T-helper 22 cell (primary cell): ENCODE results near the gene ACOXL.

Experiments used
- DNase-seq: peaks from one replicate; pipeline ENCODE4 v3.0.0-alpha.2; 2020; ENCODE audit warnings: low read depth

The ACOXL gene

DNA sequence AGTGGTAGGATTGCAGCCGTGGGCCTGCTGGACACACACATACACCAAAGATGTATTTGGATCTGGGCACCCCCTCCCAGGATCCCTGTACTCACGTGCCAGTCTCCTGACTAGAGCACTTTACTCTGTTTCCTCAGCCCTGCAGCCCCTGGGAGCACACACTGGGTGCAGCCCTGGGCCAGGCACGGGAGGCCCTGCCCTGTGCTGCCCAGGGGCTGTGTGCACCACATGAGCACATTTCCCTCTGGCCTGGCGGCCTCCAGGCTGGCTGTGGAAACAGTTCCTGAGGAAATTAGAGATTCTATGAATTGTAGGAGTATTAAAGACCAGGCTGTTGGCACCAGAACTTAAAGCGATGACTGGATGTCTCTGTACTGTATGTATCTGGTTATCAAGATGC, 433.7 kb downstream of the ACOXL start:
- DNase-seq: no peak

DNA sequence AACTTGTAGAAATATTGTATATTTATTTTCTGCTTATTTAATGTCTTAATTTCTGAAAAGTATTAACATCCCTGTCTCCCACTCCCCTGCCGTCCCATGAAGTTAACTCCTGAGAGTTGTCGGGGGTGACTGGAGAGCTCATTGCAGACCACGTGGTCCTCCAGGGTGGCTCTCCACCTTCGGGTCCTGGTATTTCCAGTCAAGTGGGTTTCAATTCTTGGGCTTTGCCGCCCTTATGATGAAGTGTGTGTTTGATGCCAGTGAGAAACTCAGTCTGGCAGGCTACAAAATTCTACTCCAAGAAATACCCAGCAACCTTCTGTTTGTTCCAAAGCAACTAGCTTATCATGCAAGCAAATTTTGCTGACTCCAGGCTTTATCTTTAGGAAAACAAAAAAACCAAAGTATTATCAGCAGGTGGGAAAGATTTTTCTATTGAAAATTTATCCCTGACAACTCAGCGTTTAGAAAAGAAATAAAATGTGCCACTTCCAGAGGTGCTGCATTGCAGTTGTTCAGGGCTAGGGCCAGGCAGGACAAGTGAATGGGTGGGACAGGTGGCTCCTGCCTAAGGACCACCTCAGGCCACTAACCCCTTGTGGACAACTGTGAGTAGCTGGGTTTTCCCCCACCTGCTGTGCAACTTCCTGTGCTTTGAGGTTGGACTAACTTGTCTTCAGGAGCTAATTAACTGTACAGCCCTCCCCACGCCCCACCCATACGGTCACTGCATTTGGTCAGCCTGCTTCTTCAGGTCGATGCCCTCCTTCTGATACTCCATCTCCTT, 434.9 kb downstream of the ACOXL start:
- no peak for DNase-seq

DNA sequence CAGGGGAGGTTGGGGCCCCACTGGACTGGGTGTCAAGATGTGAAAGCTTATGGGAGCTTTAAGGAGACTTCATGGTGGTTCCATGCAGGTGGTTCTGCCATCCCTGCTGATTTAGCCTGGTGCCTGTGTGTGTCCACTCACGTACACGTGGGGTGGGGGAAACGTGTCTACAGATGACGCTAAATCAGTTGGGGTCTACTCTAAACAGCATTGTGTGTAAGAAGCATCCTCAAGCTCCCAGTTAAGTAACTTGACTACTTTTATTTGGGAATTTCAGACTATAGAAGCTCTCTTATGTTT, 435.4 kb downstream of the ACOXL start:
- DNase-seq: no peak
